TTC549 (cell line): Measurements from ENCODE around the gene ARFGEF2.
"Not testable (repeated sequence)": the region's sequence is repeated elsewhere in the genome, so short reads cannot be mapped to it uniquely, and the experiment has no call there.

ENCODE experiments used
- FAIRE-seq: peaks from 2 replicates; lab custom pipeline; 2012; peaks lifted over from hg19 to GRCh38; lab: Jason Lieb, UNC

ARFGEF2 gene

GRCh38 chr20:48921168-48921882 lies at the start of gene ARFGEF2:
TSS of gene ARFGEF2 (plus strand) at chr20:48921711. CDS start at chr20:48921890, 179 bp downstream.
- no peak for FAIRE-seq

DNA sequence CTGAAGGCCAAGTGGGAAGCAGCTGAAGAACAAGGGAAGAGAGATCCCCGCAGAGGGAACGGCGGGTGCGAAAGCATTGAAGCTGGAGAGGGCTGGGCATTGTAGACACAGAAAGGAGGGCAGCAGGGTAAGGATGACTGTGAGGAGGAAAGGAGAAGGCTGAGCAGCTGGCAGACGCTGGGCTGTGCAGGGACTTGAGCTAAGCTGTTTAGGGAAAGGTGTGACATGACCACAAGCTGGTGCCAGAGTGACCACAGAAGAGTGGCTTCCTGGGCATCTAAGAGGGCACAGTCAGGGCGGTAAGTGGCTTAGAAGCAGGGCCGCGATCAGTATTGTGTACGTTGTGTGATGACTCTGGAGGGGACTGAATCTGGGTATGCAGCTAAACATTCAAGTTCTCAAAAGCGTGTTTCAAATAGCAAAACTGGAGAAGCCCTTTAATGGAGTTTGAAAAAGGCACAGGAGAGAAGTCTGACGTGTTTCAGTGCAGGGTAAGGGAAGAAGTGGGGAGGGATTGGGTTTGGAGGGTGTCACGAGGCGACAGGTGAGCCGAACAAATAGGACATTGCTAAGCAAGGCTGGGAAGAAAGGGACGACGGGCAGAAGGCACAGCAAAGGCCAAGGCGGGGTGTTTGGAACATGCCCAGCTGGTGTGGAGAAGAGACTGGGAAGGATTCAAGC lies 46.1 kb upstream of the ARFGEF2 start:
- FAIRE-seq, result no peak

DNA sequence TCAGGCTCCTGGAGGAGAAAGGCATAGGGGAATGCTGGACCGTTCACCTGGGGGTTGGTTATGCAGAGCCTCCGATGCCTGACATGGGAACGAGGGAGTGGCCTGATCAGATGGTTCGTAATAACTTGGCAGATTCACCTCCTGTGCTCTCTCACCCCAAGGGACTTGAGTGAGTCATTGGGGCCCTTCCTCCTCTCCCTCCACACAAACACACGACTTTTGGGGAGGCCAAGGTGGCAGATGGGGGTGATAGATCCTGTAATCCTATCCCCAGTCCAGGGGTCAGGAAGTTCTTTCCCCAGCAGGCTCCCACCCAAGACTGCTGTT lies 45.6 kb upstream of the ARFGEF2 start:
- no peak for FAIRE-seq

GRCh38 chr20:48877304-48877703 lies 44.2 kb upstream of the ARFGEF2 start:
- no peak for FAIRE-seq

GRCh38 chr20:48878534-48879248 lies 42.8 kb upstream of the ARFGEF2 start:
- FAIRE-seq, result no peak

DNA sequence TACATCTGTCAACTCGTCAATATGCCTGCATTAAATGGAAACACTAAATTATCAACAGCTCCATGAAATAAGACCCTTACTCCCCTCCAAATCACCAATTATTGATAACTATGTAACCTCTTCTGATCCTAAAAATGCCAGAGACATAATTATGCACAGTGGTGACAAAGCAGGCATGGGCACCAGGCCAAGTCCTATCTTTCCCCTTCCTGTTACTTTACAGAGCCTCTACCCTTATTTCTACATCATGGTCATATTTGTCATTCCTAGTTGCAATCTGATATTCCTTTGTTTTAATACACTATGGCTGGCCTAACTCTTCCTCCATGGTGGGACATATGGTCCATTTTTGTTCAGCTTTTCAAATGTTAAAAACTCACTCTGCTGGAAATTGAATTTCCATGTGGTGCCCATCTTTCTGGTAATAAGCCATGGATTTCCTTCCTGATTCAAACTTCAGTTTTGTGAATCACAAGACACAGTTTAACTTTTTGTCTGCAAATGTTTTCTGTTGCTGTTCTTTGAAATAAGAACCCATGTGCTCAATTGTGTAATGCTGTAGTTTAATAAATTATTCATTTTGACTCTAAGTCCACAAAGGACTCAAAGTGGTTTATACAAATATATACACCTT lies 41.8 kb upstream of the ARFGEF2 start:
- FAIRE-seq, result no peak

GRCh38 chr20:48880331-48880730 lies 41.2 kb upstream of the ARFGEF2 start:
- no peak for FAIRE-seq

GRCh38 chr20:48880981-48881657 lies 40.4 kb upstream of the ARFGEF2 start:
- no peak for FAIRE-seq

GRCh38 chr20:48885237-48885636 lies 36.3 kb upstream of the ARFGEF2 start:
- FAIRE-seq, result no peak

- FAIRE-seq, result no peak
These were observed 35.3 kb upstream of the ARFGEF2 start for GRCh38 chr20:48886194-48886593.

- no peak for FAIRE-seq
These were observed 34.7 kb upstream of the ARFGEF2 start for GRCh38 chr20:48886811-48887210.

- not testable (repeated sequence) for FAIRE-seq
These were observed 33.0 kb upstream of the ARFGEF2 start for GRCh38 chr20:48888517-48888916.

GRCh38 chr20:48889140-48889790 lies 32.2 kb upstream of the ARFGEF2 start:
- FAIRE-seq, result no peak

GRCh38 chr20:48891235-48892048 lies 30.1 kb upstream of the ARFGEF2 start:
- FAIRE-seq, result no peak

- FAIRE-seq, result no peak
These were observed 29.5 kb upstream of the ARFGEF2 start for GRCh38 chr20:48892049-48892470.

GRCh38 chr20:48892891-48893290 lies 28.6 kb upstream of the ARFGEF2 start:
- FAIRE-seq, result no peak

DNA sequence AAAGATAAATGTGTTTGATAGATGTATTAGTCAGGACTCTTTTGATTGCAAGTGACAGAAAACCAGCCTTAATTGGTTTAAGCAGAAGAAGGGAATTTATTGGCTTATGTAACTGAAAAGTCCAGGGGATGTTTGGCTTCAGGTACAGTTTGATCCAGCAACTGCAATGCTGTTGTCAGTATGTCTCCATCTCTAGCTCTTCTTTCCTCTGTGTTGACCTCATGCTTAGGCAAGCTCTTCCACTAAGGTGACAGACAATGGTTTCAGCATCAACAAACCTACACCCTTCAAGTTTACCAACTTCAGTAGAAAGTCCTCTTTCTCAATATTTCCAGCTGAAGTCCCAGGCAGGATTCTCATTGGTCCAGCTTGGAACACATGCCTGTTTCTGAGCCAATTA lies 28.1 kb upstream of the ARFGEF2 start:
- no peak for FAIRE-seq

DNA sequence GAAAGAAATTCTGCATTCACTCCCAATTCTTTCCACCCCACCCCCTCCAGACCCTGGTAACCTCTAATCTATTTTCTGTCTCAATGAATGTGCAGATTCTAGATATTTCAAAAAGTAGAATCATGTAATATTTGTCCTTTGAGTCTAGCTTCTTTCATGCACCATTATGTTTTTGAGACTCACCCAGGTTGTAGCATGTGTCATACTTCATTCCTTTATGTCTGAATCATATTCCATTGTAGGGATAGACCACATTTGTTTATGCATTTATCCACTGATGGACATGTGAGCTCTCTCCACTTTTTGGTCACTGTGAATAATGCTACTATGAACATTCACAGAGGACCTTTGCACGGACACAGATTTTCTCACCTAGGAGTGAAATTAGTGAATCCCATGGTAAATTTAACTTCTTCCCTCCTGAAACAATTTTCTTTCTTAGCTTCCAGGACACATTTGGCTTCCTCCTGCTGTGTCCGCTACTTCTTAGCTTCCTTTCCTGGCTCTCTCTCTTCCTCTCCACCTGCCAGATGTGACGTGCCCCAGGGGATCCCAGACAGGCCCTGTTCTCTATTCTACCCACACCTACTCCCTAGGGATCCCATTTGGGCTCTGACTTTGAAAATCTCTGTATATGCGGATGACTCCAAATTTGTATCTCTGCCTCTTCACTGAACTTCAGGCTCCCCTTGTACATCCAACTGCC lies 24.1 kb upstream of the ARFGEF2 start:
- no peak for FAIRE-seq

GRCh38 chr20:48898210-48898609 lies 23.3 kb upstream of the ARFGEF2 start:
- FAIRE-seq, result no peak

DNA sequence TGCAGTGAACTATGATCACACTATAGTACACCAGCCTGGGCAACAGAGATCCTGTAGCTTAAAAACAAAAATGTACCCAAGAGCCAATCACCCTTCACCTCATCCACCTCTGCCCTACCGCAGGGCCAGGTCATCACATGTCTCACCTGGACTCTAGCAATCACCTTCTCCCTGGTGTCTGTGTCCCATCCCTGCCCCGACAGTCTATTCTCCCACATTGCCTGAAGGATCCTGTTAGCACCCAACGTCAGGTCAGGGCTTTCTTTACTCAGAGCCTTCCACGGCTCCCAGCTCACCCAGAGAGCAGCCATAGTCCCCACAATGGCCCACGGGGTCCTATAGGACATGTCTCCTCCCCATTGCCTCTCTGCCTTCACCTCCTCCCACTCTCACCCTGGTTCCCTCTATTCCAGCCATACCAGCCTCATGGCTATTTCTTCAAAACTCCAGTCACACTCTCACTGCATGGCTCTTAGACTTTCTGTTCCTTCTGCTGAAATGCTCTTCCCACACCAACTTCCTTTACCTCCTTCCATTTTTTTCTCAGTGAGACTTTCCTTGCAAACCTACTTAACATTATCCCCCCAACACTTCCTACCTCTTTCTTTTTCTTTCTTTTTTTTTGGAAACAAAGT lies 22.5 kb upstream of the ARFGEF2 start:
- FAIRE-seq, result no peak
